Breast epithelium (tissue), 4 donors: ENCODE measurements around the gene EIF6. TPM values are rescaled to one million over a fixed set of nuclear protein-coding genes. Genes with fewer than 3 reads are reported as not detected.

Experiments used
- DNase-seq, 2 donors: peaks; one replicate each; pipeline ENCODE4 v3.0.0-alpha.2; 2019; ENCODE audit warnings: low spot score in 2 of 2
- H3K27ac ChIP-seq, 2 donors: fragments of 200-600 bp; sonication (generic) in 1 of 2; one replicate each; pipeline ENCODE4 v1.5.1; 2016 to 2019; ENCODE audit warnings: mild to moderate bottlenecking in 1 of 2
- H3K27me3 ChIP-seq, 2 donors: fragments of 200-600 bp; sonication (generic) in 1 of 2; one replicate each; pipeline versions ENCODE4 v1.5.1 to v1.6.0; 2017 to 2019; ENCODE audit warnings: control low read depth in 1 of 2, mild to moderate bottlenecking in 1 of 2
- H3K36me3 ChIP-seq: fragments of 200-600 bp; one replicate; pipeline ENCODE4 v1.5.1; 2019
- H3K4me1 ChIP-seq, 2 donors: fragments of 200-600 bp; sonication (generic); one replicate each; pipeline ENCODE4 v1.5.1; 2016 to 2019; ENCODE audit warnings: control low read depth in 1 of 2
- H3K4me3 ChIP-seq, 3 donors: fragments of 200-600 bp; sonication (generic); 1 replicate in 2 of 3; 2 replicates in 1 of 3; pipeline ENCODE4 v1.5.1; 2016 to 2019; ENCODE audit warnings: mild to moderate bottlenecking in 3 of 3, moderate library complexity in 2 of 3
- H3K9me3 ChIP-seq, 2 donors: fragments of 200-600 bp; sonication (generic) in 1 of 2; one replicate each; pipeline ENCODE4 v1.5.1; 2016 to 2019; ENCODE audit warnings: control low read depth in 1 of 2
- CTCF ChIP-seq, 3 donors: fragments of 450-650 bp; IDR thresholded peaks; one replicate each; pipeline ENCODE4 v1.5.1; 2016 to 2017; ENCODE audit warnings: antibody characterized with exemption in 3 of 3, mild to moderate bottlenecking in 3 of 3, moderate library complexity in 3 of 3
- POLR2A ChIP-seq: fragments of 450-650 bp; IDR thresholded peaks from one replicate; pipeline ENCODE4 v1.6.1; 2016; ENCODE audit warnings: antibody characterized with exemption, mild to moderate bottlenecking, moderate library complexity
- POLR2AphosphoS5 ChIP-seq, 3 donors: sonication (generic); formaldehyde crosslinking; IDR thresholded peaks; one replicate each; pipeline ENCODE4 v1.6.1; 2017; ENCODE audit warnings: antibody characterized with exemption in 3 of 3
- intact Hi-C: fragments of 100-400 bp; cut with DNase I; formaldehyde crosslinking; loops from one replicate; pipeline ENCODE4 v1.15.1; 2023; ENCODE audit warnings: low total_unique reads
- total RNA-seq, 3 donors: library from RNA; depleted of rRNA; stranded (reverse); fragments of >200 nt; gene quantifications; one replicate each; pipeline ENCODE4 v1.1.0, GENCODE V29; 2016

Gene EIF6
- total RNA-seq, 3 donors from 2014 or later: 81.9 to 98.6 (median 88.0) TPM

GRCh38 chr20:35311822-35312221, 27.2 kb upstream of the EIF6 start:
- no peaks in the 10 kb centered on the region for H3K36me3 ChIP-seq
- no peaks in the 10 kb centered on the region for H3K27me3 ChIP-seq
- no peaks in the 10 kb centered on the region for H3K9me3 ChIP-seq
- H3K4me1 ChIP-seq: peaks cover 4 to 16% of the 10 kb centered on the region in 2 donors
- H3K4me3 ChIP-seq: no peak overlapping the region
- intact Hi-C loops: no loop called here
- no peak overlapping the region for H3K27ac ChIP-seq
- TF ChIP-seq POLR2AphosphoS5 (IDR thresholded peaks at IDR 0.05) (no peak), POLR2A (no peak), CTCF (IDR thresholded peaks at IDR 0.05) (no peak)
- no peak for DNase-seq

- H3K36me3 ChIP-seq: no peaks in the 10 kb centered on the region
- TF ChIP-seq POLR2A (no peak), CTCF (IDR thresholded peaks at IDR 0.05) (no peak), POLR2AphosphoS5 (IDR thresholded peaks at IDR 0.05) (no peak)
- H3K27ac ChIP-seq: no peak overlapping the region
- no peaks in the 10 kb centered on the region for H3K9me3 ChIP-seq
- intact Hi-C loops: no loop called here
- no peak overlapping the region for H3K4me3 ChIP-seq
- H3K4me1 ChIP-seq: peaks cover 4 to 18% of the 10 kb centered on the region in 2 donors
- H3K27me3 ChIP-seq: no peaks in the 10 kb centered on the region
- DNase-seq: no peak
These were observed 26.8 kb upstream of the EIF6 start for GRCh38 chr20:35311409-35311808.

- Histone ChIP-seq H3K9me3 (no peaks in the 10 kb centered on the region), H3K27me3 (no peaks in the 10 kb centered on the region), H3K4me3 (no peak overlapping the region), H3K36me3 (no peaks in the 10 kb centered on the region), H3K27ac (peak overlapping the region; percentile 81 to 84), H3K4me1 (peaks cover 4 to 18% of the 10 kb centered on the region in 2 donors)
- DNase-seq: peak; percentile 73 to 88
- intact Hi-C loops: loop anchor here (5.0 kb wide), 1 partner anchor 129 kb away; the partner anchor contains the start of gene GDF5
- TF ChIP-seq POLR2A: no peak
- TF ChIP-seq POLR2AphosphoS5 (IDR thresholded peaks at IDR 0.05): peak in 1 of 3 donors; percentile 10
These were observed 23.4 kb upstream of the EIF6 start for GRCh38 chr20:35307666-35308653.

GRCh38 chr20:35306931-35307517, 22.5 kb upstream of the EIF6 start:
- Histone ChIP-seq H3K9me3 (no peaks in the 10 kb centered on the region), H3K4me1 (peaks cover 4 to 18% of the 10 kb centered on the region in 2 donors), H3K27ac (peak overlapping the region; percentile 81 to 84), H3K27me3 (no peaks in the 10 kb centered on the region), H3K36me3 (no peaks in the 10 kb centered on the region), H3K4me3 (no peak overlapping the region)
- intact Hi-C loops: loop anchor here (5.0 kb wide), 1 partner anchor 130 kb away; the partner anchor contains the start of gene GDF5
- TF ChIP-seq CTCF (IDR thresholded peaks at IDR 0.05) (peak in 1 of 3 donors; percentile 46), POLR2A (no peak), POLR2AphosphoS5 (IDR thresholded peaks at IDR 0.05) (no peak)
- no peak for DNase-seq

DNA sequence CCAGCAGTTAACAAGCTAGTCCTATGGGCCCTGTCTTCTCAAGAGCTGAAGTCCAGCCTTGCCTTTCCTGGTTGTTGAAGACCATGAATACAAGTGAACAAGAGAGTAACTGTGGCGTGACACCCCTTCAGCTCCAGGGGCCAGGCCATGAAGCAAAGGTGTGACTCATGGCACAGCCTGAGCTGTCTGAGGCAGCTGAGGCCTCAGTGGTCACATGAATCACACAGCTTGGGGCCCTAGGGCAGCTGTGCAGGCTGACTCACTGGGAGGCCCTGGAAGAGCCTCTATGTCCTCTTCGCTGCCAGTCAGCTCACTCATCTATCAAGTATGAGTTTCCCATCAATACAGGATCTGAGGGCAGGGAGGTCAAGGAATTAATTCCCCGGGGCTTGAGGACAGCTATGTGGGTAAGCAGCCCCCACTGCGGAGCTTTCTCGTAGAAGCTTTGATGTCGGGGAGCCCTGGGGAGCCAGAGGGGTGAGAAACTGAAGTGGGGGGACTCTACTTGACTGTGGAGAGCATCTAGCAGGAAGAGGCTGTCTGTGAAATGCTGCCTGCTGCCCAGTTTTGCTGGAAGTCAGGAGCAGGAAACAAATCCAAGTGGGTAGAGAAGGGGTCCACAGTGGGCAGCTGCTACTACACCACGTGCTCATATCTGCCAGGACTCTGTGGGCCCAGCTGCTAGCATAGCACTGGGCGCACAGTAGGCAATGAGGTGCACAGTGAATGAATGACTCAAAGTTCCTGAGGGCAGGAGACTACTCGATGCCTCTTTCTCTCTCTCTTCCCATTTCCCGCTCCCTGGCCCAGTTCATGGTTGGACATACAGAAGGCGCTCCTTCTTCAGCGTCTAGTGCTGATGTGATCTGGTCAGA, 21.3 kb upstream of the EIF6 start:
- no peak for TF ChIP-seq CTCF (IDR thresholded peaks at IDR 0.05)
- TF ChIP-seq POLR2A: no peak
- peak in 1 of 3 donors; percentile 31 for TF ChIP-seq POLR2AphosphoS5 (IDR thresholded peaks at IDR 0.05)
- peak overlapping the region; percentile 81 to 84 for H3K27ac ChIP-seq
- no peaks in the 10 kb centered on the region for H3K9me3 ChIP-seq
- peaks cover 4 to 18% of the 10 kb centered on the region in 2 donors for H3K4me1 ChIP-seq
- no peaks in the 10 kb centered on the region for H3K36me3 ChIP-seq
- H3K27me3 ChIP-seq: no peaks in the 10 kb centered on the region
- intact Hi-C loops: loop anchor here (5.0 kb wide), 1 partner anchor 131 kb away; the partner anchor contains the start of gene GDF5
- peak; percentile 69 to 74 for DNase-seq
- H3K4me3 ChIP-seq: no peak overlapping the region
